Measurements from ENCODE around the gene IGF2BP3.

IGF2BP3 gene

DNA sequence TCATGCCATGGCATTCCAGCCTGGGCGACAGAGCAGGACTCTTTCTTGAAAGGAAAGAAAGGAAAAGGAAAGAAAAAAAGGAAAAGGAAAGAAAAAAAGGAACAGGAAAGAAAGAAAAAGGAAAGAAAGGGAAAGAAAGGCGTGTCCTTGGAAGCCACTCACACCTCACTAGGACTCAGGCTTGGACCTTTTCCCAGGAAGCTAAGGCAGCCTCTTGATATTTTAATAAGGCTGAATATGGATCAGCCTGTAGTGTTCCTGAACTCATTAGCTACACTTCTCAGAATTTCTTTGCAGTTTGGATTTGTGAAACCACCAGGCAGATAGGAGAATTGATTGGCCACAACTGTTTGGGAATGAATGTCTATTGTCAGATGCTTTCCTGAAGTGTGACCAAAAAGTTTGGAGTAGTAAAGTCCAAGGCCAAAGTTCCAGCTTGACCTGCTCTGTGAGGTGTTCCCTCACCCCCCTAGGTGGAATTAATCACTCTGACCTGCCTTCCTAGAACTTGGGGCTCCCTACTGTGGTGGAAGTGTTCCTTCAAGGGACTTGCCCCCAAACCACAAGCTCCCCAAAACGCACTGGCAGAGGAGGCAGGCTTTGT is 178.2 kb downstream of the IGF2BP3 start:
- no peaks in the 10 kb centered on the region for H3K36me3 ChIP-seq (ENCODE audit: control insufficient read depth, insufficient read depth, low read length)
- no peaks in the 10 kb centered on the region for H3K4me1 ChIP-seq (ENCODE audit: control insufficient read depth, insufficient read depth, low read length, poor library complexity, severe bottlenecking)
- no peak for DNase-seq
- no peak overlapping the region for H3K27ac ChIP-seq (ENCODE audit: insufficient read depth, low read length, poor library complexity, severe bottlenecking)
- no peaks in the 10 kb centered on the region for H3K27me3 ChIP-seq (replicated peaks; ENCODE audit: control insufficient read depth, insufficient read depth, low read length, poor library complexity, severe bottlenecking)
- H3K9me3 ChIP-seq (ENCODE audit: control insufficient read depth, low read length) = no peaks in the 10 kb centered on the region
- H3K4me3 ChIP-seq (ENCODE audit: insufficient read depth, low read depth, low read length, poor library complexity, severe bottlenecking) = no peak overlapping the region

DNA sequence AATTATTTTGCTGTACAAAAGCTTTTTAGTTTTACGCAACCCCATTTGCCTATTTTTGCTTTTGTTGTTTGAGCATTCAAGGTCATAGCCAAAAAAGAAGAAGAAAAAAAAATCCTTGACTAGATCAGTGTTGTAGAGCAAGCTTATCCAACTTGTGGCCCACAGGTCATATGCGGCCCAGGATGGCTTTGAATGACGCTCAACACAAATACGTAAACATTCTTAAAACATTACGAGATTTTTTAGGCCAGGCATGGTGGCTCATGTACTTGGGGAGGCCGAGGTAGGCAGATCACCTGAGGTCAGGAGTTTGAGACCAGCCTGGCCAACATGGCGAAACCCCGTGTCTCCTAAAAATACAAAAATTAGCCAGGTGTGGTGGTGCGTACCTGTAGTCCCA is 179.3 kb downstream of the IGF2BP3 start:
- Histone ChIP-seq H3K36me3 (ENCODE audit: control insufficient read depth, insufficient read depth, low read length) (no peaks in the 10 kb centered on the region), H3K4me3 (ENCODE audit: insufficient read depth, low read depth, low read length, poor library complexity, severe bottlenecking) (no peak overlapping the region), H3K4me1 (ENCODE audit: control insufficient read depth, insufficient read depth, low read length, poor library complexity, severe bottlenecking) (no peaks in the 10 kb centered on the region), H3K27ac (ENCODE audit: insufficient read depth, low read length, poor library complexity, severe bottlenecking) (no peak overlapping the region), H3K9me3 (ENCODE audit: control insufficient read depth, low read length) (no peaks in the 10 kb centered on the region), H3K27me3 (replicated peaks; ENCODE audit: control insufficient read depth, insufficient read depth, low read length, poor library complexity, severe bottlenecking) (no peaks in the 10 kb centered on the region)
- no peak for DNase-seq

DNA sequence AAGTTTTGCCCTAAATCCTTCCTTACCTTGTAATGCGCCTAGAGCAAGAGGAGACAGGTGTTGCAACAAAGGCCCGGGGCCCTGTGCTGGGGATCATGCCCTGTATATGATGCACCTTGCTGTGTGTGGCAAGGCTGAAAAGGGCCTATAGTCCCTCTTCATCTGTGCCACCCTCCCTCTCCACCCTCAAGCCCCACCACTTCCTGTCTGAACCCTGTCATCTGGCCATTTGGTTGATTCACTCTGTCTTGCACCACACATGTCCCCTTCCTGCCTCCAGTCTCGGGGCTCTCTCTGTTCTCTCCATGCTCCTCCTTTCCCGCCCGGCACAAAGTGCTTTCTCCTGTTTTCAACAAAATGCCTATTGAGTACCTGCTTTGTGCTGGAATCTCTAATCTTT is 182.7 kb downstream of the IGF2BP3 start:
- Histone ChIP-seq H3K27ac (ENCODE audit: insufficient read depth, low read length, poor library complexity, severe bottlenecking) (no peak overlapping the region), H3K27me3 (replicated peaks; ENCODE audit: control insufficient read depth, insufficient read depth, low read length, poor library complexity, severe bottlenecking) (no peaks in the 10 kb centered on the region), H3K9me3 (ENCODE audit: control insufficient read depth, low read length) (no peaks in the 10 kb centered on the region), H3K4me1 (ENCODE audit: control insufficient read depth, insufficient read depth, low read length, poor library complexity, severe bottlenecking) (no peaks in the 10 kb centered on the region), H3K4me3 (ENCODE audit: insufficient read depth, low read depth, low read length, poor library complexity, severe bottlenecking) (no peak overlapping the region), H3K36me3 (ENCODE audit: control insufficient read depth, insufficient read depth, low read length) (no peaks in the 10 kb centered on the region)
- no peak for DNase-seq

DNA sequence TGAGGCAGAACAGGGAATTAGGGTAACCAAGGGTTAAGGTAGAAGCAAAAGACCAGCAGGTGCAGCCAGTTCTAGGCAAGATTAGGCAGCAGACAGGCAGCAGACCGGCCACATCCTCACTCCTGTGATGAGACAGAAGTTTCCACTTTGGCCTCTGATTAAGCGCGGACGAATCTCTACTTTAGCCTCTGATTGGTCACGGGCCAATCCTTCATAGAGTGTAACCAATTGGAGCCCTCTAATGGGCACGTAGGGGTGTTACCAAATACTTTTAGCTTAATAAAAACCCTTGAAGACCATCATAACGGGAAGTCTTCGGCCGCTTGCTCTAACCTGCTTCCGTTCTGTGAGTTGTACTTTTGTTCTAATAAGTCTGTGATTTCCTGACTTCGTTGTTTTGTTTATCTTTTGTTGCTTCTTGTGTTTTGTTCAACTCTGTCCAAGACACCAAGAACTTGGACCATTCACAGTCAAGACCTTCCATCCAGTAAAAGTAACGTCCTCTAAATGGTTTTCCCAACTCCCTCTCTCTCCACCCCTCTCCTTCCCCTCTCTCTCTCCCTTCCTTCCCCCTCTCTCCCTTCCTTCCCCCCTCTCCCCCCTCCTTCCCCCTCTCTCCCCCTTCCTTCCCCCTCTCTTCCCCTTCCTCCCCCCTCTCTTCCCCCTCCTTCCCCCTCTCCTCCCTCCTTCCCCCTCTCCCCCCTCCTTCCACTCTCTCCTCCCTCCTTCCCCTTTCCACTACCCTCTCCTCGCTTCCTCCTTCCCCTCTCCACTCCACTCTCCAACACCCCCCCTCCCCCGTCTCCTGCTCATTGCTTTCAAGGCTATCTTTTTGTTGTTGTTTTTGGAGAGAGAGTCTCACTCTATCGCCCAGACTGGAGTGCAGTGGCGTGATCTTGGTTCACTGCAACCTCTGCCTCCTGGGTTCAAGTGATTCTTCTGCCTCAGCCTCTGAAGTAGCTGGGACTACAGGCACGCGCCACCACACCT is 184.3 kb downstream of the IGF2BP3 start:
- no peak for DNase-seq
- H3K27ac ChIP-seq (ENCODE audit: insufficient read depth, low read length, poor library complexity, severe bottlenecking) = no peak overlapping the region
- no peak overlapping the region for H3K4me3 ChIP-seq (ENCODE audit: insufficient read depth, low read depth, low read length, poor library complexity, severe bottlenecking)
- H3K27me3 ChIP-seq (replicated peaks; ENCODE audit: control insufficient read depth, insufficient read depth, low read length, poor library complexity, severe bottlenecking) = no peaks in the 10 kb centered on the region
- H3K4me1 ChIP-seq (ENCODE audit: control insufficient read depth, insufficient read depth, low read length, poor library complexity, severe bottlenecking) = no peaks in the 10 kb centered on the region
- H3K9me3 ChIP-seq (ENCODE audit: control insufficient read depth, low read length) = no peaks in the 10 kb centered on the region
- H3K36me3 ChIP-seq (ENCODE audit: control insufficient read depth, insufficient read depth, low read length) = no peaks in the 10 kb centered on the region

DNA sequence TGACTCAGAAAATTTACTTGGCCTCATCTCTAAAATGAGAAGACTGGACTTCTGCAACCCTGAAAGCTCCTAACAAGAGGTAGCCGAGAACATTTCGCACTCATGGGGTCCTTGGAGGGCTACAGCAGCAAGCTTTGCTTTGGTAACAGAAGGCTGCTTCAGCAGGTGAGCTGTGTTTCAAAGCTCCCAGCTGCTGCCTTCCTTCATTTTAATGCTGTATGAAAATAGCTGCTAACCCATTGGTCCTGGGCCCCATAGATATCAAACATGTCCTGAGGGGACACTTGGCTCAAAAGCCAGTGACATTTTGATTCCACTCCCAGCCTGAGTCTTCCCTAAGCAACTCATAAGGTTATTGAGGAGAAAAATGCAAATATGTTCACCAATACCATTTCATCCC is 185.4 kb downstream of the IGF2BP3 start:
- H3K9me3 ChIP-seq (ENCODE audit: control insufficient read depth, low read length) = no peaks in the 10 kb centered on the region
- H3K4me3 ChIP-seq (ENCODE audit: insufficient read depth, low read depth, low read length, poor library complexity, severe bottlenecking) = no peak overlapping the region
- H3K27ac ChIP-seq (ENCODE audit: insufficient read depth, low read length, poor library complexity, severe bottlenecking) = no peak overlapping the region
- no peaks in the 10 kb centered on the region for H3K36me3 ChIP-seq (ENCODE audit: control insufficient read depth, insufficient read depth, low read length)
- DNase-seq = no peak
- H3K4me1 ChIP-seq (ENCODE audit: control insufficient read depth, insufficient read depth, low read length, poor library complexity, severe bottlenecking) = no peaks in the 10 kb centered on the region
- H3K27me3 ChIP-seq (replicated peaks; ENCODE audit: control insufficient read depth, insufficient read depth, low read length, poor library complexity, severe bottlenecking) = no peaks in the 10 kb centered on the region

DNA sequence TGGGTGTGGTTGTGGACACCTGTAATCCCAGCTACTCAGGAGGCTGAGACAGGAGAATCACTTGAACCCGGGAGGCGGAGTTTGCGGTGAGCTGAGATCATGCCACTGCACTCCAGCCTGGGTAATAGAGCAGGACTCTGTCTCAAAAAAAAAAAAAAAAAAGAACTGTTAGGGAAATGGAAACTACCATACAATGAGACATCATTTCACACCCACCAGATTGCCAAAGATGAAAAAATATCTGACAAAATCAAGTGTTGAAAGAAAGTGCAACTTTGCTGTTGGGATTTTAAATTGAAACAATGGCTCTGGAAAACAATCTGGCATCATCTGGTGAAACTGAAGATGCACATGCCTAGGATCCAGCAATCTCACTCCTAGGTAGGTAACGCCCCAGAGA is 187.2 kb downstream of the IGF2BP3 start:
- Histone ChIP-seq H3K27ac (ENCODE audit: insufficient read depth, low read length, poor library complexity, severe bottlenecking) (no peak overlapping the region), H3K4me1 (ENCODE audit: control insufficient read depth, insufficient read depth, low read length, poor library complexity, severe bottlenecking) (no peaks in the 10 kb centered on the region), H3K27me3 (replicated peaks; ENCODE audit: control insufficient read depth, insufficient read depth, low read length, poor library complexity, severe bottlenecking) (no peaks in the 10 kb centered on the region), H3K9me3 (ENCODE audit: control insufficient read depth, low read length) (no peaks in the 10 kb centered on the region), H3K36me3 (ENCODE audit: control insufficient read depth, insufficient read depth, low read length) (no peaks in the 10 kb centered on the region), H3K4me3 (ENCODE audit: insufficient read depth, low read depth, low read length, poor library complexity, severe bottlenecking) (no peak overlapping the region)
- no peak for DNase-seq

DNA sequence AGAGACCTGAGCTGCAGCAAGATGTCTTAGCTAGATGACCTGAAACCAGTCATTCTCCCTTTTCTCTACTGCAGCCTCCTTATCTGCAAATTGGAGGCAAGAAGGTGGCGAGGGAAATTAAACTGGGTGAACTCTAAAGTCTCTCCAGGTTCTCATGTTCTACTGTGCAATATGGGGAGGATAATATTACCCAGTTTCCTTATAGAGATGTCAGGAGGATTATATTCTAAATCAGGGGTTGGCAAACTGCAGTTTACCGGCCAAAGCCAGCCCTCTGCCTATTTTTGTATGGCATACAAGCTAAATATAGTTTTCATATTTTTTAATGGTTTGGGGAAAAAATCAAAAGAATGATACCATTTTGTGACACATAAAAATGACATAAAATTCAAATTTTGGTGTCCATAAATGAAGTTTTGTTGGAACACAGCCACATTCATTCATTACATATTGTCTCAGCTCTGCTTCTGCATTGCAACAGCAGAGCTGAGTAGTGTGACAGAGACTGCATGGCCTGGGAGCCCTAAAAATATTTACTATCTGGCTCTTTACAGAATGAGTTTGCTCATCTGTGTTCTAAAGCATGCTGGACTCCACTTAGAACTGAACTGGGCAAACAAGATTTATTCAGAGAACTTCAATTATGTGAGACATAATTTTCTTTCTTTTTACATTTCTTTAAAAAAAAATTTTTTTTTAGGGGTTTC is 190.3 kb downstream of the IGF2BP3 start:
- Histone ChIP-seq H3K27ac (ENCODE audit: insufficient read depth, low read length, poor library complexity, severe bottlenecking) (no peak overlapping the region), H3K36me3 (ENCODE audit: control insufficient read depth, insufficient read depth, low read length) (no peaks in the 10 kb centered on the region), H3K4me1 (ENCODE audit: control insufficient read depth, insufficient read depth, low read length, poor library complexity, severe bottlenecking) (no peaks in the 10 kb centered on the region), H3K4me3 (ENCODE audit: insufficient read depth, low read depth, low read length, poor library complexity, severe bottlenecking) (no peak overlapping the region), H3K27me3 (replicated peaks; ENCODE audit: control insufficient read depth, insufficient read depth, low read length, poor library complexity, severe bottlenecking) (no peaks in the 10 kb centered on the region), H3K9me3 (ENCODE audit: control insufficient read depth, low read length) (no peaks in the 10 kb centered on the region)
- no peak for DNase-seq

DNA sequence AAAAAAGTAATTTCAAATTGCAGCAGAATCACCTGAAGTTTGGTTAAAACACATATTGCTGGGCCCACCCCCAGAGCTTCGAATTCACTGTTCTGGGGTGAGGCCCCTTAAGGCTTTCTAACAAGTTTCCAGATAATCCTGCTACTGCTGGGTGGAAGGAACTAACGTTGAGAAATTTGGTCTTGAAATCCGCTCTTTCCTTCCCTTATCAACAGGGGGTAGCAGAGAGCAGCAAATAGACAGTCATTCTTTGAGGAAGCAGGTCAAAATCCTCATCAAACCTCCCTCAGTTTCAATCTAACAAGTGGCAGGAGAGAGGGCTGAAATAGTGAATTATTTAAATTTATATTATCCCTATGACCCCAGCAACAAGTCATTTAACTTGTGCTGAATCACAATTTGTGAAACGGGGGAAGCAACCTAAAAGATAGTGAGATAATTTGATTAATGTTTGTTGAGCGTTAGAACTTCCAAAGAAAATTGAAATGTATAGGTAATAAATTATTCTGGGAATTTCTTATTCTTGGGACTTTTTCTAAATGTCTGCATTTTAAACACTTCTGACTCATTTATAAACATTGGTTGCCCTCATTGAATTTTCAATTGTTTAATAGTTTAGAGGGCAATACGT is 192.8 kb downstream of the IGF2BP3 start:
- Histone ChIP-seq H3K4me1 (ENCODE audit: control insufficient read depth, insufficient read depth, low read length, poor library complexity, severe bottlenecking) (no peaks in the 10 kb centered on the region), H3K4me3 (ENCODE audit: insufficient read depth, low read depth, low read length, poor library complexity, severe bottlenecking) (no peak overlapping the region), H3K9me3 (ENCODE audit: control insufficient read depth, low read length) (no peaks in the 10 kb centered on the region), H3K36me3 (ENCODE audit: control insufficient read depth, insufficient read depth, low read length) (no peaks in the 10 kb centered on the region), H3K27ac (ENCODE audit: insufficient read depth, low read length, poor library complexity, severe bottlenecking) (no peak overlapping the region), H3K27me3 (replicated peaks; ENCODE audit: control insufficient read depth, insufficient read depth, low read length, poor library complexity, severe bottlenecking) (no peaks in the 10 kb centered on the region)
- DNase-seq = no peak

DNA sequence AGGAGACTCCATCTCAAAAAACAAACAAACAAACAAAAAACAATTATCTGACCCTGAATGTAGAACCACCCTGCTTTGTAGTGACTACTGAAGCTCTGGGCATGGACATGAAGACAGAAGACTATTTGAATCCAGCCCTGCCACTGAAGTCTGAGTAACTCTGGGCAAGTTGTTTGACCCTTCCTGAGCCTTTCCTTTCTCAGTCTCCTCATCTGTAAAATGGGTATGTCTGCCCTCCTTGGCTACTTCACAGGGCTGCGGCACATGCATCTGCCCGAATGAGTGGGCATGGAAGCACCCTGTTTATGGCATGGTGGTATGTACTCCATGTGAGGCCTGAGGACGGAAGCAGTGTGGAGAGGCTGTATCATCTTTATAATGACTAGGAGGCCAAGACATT is 193.3 kb downstream of the IGF2BP3 start:
- no peaks in the 10 kb centered on the region for H3K36me3 ChIP-seq (ENCODE audit: control insufficient read depth, insufficient read depth, low read length)
- H3K4me1 ChIP-seq (ENCODE audit: control insufficient read depth, insufficient read depth, low read length, poor library complexity, severe bottlenecking) = no peaks in the 10 kb centered on the region
- H3K9me3 ChIP-seq (ENCODE audit: control insufficient read depth, low read length) = no peaks in the 10 kb centered on the region
- no peak overlapping the region for H3K27ac ChIP-seq (ENCODE audit: insufficient read depth, low read length, poor library complexity, severe bottlenecking)
- no peak overlapping the region for H3K4me3 ChIP-seq (ENCODE audit: insufficient read depth, low read depth, low read length, poor library complexity, severe bottlenecking)
- no peak for DNase-seq
- no peaks in the 10 kb centered on the region for H3K27me3 ChIP-seq (replicated peaks; ENCODE audit: control insufficient read depth, insufficient read depth, low read length, poor library complexity, severe bottlenecking)
